Endometrial microvascular endothelial cells (primary cell): ENCODE results near the gene RAVER2. TPM values are rescaled to one million over a fixed set of nuclear protein-coding genes. Genes with fewer than 3 reads are reported as not detected.
"Not testable (repeated sequence)": the region's sequence is repeated elsewhere in the genome, so short reads cannot be mapped to it uniquely, and the experiment has no call there.

ENCODE experiments used
- in situ Hi-C: cut with HindIII; loops from 2 replicates; pipeline ENCODE4 v1.10.0; 2017; ENCODE audit warnings: low sequenced_read_pairs, low pct_unique_long_range_greater_than_20kb; ENCODE audit errors: inconsistent ontology term
- total RNA-seq: library from RNA; depleted of rRNA; stranded (reverse); fragments of >200 nt; gene quantifications from one replicate; pipeline ENCODE4 v1.2.3, GENCODE V29; 2015; ENCODE audit errors: inconsistent ontology term

RAVER2 gene, protein sequence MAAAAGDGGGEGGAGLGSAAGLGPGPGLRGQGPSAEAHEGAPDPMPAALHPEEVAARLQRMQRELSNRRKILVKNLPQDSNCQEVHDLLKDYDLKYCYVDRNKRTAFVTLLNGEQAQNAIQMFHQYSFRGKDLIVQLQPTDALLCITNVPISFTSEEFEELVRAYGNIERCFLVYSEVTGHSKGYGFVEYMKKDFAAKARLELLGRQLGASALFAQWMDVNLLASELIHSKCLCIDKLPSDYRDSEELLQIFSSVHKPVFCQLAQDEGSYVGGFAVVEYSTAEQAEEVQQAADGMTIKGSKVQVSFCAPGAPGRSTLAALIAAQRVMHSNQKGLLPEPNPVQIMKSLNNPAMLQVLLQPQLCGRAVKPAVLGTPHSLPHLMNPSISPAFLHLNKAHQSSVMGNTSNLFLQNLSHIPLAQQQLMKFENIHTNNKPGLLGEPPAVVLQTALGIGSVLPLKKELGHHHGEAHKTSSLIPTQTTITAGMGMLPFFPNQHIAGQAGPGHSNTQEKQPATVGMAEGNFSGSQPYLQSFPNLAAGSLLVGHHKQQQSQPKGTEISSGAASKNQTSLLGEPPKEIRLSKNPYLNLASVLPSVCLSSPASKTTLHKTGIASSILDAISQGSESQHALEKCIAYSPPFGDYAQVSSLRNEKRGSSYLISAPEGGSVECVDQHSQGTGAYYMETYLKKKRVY
- total RNA-seq = 13.2 TPM

DNA sequence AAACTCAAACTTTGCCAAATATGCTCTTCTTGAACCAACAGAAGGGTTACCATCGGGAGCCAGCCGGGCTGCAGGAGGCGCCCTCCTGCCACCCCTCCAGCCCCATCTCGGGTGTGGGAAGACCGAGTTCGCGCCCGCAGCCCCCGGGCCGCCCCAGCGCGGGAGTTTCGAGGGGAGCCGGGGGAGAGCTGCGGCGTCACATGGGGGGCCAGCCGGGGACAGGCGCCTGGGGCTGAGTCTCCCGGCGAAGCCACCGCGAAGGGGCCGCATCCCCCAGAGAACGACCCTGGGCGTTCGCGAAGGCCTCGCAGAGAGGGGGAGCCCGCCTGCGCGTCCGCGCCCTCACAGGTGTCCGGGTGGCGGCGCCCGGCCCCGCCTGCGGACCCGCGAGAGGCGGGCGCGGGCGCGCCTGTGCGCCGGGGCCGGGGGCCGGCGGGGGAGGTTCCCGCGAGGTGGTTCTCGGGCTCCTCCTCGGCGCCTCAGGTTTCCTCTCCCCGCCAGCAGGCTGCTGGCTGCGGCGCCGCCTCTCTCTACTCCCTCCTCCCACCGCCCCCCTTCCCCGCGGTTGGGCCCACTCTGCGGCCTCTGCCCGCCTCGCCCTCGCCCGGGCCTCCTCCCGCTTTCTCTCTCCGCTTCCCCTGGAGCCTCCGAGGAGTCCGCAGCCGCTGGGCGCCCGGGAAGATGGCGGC is at the start of gene RAVER2:
Gene RAVER2 (plus strand): TSS at position 584 of the 689 bp plus-strand sequence. CDS start 98 bp downstream, at position 682.
- in situ Hi-C loops = no loop called here

DNA sequence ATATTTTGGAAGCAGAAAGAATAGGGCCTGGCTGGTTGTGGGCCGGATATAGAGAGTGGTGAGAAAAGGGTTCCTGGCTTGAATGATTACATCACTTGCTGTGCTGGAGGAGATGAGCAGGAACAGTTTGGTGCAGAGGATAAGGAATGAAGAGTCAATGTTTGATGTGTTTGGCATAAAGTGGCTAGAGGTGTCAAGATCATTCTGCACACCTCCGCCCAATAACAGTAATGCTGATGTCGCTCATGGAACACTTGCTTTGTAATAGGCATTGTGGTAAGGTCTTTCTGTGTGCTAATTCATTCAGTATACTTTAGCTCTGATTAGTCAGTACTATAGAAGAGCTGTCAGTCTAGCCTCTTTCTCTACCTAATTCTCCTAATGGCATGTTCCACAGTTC is 48.0 kb upstream of the RAVER2 start:
- in situ Hi-C loops = no loop called here

DNA sequence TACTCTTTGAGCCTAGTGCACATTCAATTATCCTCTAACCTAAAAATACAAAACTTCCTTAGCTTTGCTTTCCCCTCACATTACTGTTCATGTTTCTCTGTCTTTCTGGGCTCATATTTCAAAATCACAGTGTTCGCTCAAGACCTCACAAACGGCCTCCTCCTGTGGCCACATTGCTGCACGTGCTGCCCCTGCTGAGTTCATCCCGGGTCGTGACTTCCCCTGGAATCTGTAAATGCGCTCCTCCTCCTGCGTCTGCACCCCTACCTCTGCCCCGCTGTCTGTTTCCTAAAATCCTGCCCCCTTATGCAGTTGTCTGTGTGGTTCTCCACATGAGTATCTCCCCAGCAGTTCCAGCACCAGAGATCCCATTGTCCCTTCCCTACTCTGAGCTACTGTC is 45.5 kb upstream of the RAVER2 start:
- in situ Hi-C loops = no loop called here

DNA sequence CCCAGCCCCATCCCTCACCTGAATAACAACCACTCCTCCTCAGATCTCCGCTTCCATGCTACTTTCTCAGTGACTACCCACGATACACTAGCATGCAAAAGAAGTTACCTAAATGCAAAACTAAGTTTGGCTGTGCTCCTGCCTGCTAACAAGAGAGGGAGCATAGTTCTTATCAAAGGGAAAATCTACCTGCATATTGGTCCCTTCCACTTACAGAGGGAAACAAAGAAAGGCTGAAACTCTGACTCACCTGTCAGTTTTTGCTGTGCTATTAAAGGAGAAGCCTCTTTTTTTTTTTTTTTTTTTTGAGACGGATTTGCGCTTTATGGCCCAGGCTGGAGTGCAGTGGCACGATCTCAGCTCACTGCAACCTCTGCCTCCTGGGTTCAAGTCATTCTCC is 43.8 kb upstream of the RAVER2 start:
- in situ Hi-C loops = no loop called here

DNA sequence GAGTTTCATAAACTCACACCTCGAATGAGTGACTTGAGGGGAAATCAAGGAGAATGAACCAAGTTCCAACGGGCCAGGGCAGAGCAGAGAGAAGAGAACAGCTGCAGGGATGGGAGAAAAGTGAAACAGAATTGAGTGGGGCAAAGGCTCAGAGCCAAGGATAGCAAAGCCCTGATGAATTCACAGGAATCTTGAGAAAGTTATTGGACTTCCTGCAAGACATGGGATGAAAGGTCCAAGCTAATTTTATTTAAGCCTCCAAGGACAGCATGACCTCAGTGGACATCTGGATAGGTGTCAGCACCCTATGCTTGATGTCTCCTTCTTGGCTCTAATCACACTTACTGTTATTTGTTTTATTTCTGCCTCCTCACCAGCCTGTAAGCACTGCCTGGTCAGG is 43.0 kb upstream of the RAVER2 start:
- in situ Hi-C loops = no loop called here

DNA sequence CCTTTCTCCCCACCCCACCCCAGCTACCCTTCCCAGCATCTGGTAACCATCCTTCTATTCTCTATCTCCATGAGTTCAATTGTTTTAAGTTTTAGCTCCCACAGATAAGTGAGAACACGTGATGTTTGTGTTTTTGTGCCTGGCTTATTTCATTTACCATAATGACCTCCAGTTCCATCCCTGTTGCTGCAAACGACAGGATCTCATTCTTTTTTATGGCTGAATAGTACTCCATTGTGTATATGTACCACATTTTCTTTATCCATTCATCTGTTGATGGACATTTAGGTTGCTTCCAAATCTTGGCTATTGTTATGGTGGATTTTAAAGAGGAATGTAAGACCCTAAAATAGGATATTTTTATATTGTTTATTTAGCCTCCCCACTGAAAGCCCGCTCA is 42.2 kb upstream of the RAVER2 start:
- in situ Hi-C loops = not testable (repeated sequence)

DNA sequence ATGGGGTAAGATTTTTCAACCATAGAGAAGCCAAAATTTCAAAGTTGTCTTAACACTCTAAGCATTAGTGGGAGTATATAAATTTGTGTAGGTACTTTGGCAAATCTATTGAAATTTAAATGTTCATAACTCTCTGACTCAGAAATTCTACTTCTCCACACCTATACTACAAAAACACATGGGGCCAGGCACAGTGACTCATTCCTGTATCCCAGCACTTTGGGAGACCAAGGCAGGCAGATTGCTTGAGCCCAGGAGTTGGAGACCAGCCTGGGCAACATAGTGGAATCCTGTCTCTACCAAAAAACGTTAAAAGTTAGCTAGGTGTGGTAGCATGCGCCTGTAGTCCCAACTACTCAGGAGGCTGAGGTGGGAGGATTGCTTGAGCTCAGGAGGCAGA is 41.3 kb upstream of the RAVER2 start:
- in situ Hi-C loops = no loop called here

DNA sequence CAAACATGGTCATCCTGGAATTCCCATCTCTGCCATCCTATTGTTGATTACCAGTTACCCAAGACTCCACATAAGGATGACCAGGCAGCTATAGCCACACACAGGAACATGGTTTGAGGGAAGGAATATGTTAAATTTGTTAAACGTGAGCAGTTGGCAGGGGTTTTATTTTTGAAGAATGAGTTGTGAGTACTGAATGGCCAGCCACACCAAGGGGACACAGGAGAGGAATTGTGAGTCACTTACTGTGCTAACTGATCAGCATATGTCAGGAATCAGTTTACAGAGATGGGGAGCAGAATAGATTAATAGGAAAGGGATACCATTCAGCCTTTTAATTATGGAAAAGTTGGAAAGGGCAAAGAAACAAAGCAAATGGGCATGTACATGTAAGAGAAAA is 39.3 kb upstream of the RAVER2 start:
- in situ Hi-C loops = no loop called here

DNA sequence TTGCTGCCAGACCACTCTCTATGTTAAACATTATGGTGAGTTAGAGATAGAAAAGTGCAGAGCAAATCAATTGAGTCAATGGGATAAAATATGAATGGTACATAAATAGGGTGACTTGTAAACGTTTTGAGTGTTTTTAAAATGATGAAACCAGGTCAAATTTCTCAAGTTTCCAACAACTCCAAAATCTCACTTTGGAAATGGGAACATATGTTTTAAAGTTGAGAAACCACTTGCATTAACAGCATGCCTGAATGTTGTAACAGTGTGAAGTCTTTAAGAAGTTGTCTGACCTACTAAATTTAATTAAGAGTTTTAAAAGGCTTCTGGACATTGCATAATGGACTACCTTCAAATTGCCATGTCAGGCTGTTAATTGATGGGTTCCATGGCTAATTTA is 33.6 kb upstream of the RAVER2 start:
- in situ Hi-C loops = no loop called here

DNA sequence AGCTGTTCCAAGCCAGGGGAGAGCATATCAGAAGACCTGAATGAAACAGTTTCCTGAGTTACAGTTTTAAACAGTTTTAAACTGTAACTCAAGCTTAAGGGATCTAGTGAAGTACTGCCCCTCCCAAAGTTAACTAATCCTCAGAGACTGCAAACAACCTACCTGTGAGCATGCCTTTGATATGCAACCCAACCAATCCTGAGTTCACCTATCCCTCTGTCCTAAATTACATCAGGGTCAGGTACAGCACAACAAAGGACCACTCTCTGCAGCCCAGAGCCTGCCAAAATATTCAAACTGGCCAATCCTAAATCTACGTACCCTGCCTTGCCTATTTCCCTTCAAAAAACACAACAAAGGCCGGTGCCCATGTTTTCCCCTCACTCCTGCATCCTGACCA is 32.8 kb upstream of the RAVER2 start:
- in situ Hi-C loops = no loop called here

DNA sequence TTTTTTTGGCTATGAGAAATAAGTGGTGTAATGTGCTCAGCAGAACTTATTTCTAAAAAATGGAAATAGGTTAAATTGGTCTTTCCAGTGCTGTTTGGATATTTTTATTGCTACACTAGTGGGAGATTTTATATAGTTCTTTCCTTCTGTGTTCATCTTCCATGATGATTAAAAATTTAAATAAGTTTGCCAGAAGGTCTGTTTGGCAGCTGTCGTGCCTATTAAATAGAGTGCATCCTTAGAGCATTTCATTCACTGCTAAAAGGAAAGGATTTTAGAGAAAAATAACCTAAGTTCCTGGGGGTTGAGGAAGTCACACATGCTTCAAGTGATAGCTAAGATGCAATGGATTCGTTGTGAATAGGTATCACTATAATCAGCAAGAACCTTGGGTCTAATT is 29.7 kb upstream of the RAVER2 start:
- in situ Hi-C loops = no loop called here

DNA sequence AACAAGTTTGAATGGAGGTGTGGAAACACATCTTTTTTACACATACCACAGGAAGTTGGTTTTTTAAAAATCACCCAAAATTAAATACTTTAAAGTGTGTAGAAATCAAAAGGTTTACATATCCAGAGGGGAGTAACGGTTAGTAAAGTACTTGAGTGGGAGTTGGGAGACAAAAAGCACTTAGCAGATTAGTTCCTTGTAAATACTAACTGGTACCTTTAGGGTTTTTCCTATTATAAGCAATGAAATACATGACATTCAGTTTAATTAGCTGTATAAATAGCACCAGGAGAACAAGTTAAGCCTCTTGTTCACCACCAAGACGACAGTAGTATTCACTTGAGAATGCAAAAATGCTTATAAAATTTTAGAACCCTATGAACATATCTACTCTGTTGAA is 23.7 kb upstream of the RAVER2 start:
- in situ Hi-C loops = no loop called here

DNA sequence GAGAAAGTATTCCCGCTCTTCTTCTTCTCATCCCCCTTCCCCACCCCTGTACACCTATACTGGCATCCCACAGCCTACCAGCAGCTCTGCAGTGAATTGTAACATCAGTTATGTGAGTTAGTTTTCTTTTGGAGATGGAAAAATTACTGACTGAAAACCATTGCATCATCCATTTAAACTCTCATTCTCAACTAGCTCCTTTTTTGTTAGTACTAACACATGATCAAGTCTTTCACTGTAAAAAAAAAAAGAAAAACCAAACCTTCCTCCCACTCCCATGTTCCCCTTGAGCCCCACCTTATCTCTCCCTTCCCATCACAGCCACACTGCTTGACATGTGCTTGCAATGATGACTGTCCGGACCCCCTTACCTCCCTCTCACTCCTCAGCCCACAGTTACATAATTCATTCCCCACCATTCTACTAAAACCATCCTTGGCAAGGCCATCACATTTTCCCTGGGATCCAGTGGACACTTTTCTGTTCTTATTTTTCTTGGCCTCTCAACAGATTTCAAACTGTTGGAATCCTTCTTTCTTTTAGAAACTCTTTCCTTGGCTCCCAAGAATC is 23.2 kb upstream of the RAVER2 start:
- in situ Hi-C loops = no loop called here

DNA sequence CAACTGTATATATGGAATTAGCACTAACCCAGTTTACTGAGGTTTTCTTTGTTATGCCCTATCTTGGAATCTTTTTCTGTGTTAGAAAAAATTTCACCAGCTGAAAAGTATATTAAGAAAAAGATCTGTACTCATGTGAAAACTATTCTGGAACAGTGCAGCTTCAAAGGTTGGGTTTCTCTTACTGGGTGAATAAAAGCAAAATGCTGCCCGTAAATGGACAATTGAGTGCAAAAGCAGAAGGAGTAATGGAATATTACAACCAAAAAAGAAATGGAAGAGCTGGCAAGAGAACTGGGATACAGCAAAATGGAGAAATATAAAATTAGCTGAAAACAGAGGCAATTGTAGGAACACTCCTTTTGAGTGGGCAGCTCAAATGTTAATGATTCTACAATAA is 17.0 kb upstream of the RAVER2 start:
- in situ Hi-C loops = no loop called here

DNA sequence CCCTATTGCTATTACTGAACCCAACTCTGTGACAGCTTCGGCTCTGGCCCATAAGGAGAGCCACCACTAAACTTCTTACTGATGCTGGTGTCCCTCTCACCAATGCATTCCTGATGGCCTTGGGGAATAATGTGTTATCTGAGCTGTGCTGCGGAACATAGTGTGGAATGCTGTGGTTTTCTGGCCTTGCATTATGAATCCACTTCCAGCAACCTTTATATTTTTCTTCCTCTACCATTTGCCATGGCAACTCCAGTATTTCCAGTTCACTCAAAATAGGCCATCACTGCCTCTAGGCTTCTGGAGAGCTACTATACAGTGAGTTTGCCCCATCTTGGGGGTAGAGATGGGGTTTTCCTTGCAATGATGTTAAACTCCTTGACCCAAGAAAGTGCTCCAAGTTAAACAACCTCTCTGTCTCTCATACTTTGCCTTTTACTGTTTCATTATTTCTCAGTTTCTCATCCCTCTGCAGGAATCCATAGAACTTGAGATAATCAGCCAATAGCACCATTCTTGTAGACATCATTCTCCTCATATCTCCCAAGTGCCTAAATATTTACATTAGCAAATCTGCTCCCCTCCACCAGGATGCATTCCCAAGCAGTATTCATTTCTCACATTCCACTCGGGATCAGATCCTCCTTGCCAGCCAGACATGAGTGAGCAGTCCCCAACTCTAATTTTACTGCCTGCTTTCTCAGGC is 11.1 kb upstream of the RAVER2 start:
- in situ Hi-C loops = no loop called here

DNA sequence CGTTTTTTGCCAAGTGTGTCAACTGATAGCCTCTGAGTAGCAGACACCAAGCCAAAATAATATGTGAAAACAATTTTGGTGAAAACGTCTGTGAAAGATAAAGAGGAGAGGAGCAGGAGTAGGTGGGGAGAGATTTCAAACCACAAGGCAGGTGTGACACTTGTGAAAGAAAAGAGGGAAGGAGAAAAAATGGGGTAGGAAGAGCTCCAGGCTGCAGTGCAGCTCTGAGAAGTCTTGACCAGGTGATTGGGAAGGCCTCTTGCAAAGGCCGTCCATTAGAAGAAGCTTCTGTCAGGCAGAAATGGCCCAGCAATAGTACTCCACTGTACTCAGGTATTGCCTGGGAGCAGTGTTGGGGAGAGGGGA is 10.6 kb upstream of the RAVER2 start:
- in situ Hi-C loops = no loop called here

DNA sequence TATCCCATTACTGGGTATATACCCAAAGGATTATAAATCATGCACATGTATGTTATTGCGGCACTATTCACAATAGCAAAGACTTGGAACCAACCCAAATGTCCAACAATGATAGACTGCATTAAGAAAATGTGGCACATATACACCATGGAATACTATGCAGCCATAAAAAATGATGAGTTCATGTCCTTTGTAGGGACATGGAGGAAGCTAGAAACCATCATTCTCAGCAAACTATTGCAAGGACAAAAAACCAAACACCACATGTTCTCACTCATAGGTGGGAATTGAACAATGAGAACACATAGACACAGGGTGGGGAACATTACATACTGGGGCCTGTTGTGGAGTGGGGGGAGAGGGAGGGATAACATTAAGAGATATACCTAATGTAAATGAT is 4.2 kb upstream of the RAVER2 start:
- in situ Hi-C loops = not testable (repeated sequence)

DNA sequence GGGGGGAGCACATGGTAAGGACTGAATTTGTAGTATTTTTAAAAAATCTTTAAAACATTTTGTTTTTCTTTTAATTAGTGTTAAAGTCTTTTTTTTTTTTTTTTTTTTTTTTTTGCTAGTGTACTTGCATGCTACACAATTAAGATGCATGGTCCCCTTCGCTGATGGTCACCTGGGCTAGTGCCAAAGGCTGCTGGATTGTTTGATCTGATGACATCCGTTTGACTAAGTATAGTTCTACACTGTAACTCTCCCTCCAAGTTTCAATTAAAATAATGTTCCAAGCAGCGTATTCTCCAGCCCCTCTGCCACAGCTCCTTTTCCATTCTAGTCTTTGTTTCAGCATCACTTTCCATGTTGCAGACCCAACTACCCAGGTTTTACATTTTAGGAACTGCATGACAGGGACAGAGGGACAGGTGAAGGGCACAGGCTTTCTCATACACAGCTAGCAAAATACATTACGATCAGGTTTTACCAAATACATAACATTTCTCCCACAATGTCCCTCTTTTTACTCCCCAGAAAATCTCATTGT is 852 bp upstream of the RAVER2 start:
- in situ Hi-C loops = no loop called here
